GM18508 (cell line): ENCODE measurements around the gene CARNS1.

Source experiments
- ATAC-seq: cut with Tn5 transposase; IDR thresholded peaks from one replicate; pipeline ENCODE4 v1.9.1; 2021; ENCODE audit warnings: moderate number of reproducible peaks; ENCODE audit not compliant: insufficient read depth, unreplicated experiment

Gene CARNS1

DNA sequence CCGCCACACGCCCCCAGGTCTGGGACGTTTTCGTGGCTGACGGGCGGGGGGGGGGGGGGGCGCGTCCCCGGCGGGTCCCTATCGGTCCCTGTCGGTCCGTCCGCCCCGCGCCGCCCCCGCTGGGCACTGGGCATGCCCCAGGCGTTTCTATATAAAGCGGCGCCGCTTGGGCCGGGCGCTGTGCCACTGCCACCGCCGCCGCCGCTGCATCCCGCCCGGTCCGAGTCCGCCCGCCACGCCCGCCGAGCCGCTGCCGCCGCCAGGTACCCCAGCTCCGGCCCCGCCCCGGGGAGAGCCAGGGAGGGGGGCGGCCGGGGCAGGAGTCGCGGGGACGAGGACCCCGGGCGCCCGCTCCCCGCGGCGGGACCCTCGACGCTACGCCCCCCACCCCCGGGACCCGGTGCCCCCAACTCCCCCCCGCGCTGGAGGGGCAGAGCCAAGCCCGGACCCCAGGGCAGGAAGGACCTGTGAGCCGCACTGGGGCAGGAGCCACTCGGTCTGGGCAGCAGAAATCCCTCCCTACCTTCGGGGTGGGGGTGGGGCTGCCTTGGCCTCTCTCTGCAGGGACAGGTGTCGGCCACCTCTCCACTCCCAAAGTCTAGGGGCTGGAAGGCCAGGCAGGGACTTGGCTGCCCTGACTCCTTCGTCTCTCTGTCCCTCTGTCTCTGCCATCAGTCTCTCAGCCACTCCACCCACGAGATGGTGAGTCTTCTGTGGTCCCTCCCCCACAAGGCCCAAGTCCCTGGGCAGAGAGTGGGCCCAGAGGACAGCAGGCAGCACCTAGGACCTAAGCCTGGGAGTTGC is at the start of gene CARNS1:
Gene CARNS1, plus strand, starts transcription at position 178 of the 804 bp plus-strand sequence. Its CDS starts 522 bp downstream, at position 700.
- no peak for ATAC-seq

DNA sequence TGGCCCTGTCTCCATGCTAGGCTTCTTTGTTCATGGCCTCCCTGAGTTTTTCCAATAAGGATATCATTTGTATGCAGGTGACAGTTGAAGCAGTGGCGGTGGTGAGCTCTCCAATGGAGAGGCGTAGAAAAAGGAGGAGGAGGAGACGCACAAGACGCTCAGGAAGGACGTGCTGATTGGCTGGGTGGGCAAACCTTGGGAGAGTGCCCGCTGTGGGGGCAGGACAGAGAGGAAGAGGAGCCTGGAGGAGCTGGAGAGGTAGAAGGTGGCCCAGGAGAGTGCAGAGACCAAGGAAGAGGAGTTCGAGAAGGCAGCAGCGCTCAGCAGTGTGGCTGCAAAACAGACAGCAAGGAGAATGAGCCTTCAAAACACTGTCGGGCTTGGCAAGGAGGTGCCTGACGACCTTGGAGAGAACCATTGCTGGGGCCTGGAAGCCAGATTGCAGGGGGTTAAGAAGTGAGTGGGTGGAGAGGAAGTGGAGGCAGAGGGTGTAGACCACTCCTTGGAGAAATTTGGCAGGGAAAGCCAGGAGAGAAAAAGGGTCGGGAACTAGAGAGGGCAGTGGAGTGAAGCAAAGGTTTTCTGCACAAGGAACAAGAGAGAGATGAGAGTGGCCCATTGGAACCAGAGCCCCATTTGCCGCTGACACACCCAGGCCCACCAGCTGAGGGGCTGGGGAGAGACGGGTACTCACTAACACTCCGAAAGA is 49.6 kb upstream of the CARNS1 start:
- no peak for ATAC-seq

DNA sequence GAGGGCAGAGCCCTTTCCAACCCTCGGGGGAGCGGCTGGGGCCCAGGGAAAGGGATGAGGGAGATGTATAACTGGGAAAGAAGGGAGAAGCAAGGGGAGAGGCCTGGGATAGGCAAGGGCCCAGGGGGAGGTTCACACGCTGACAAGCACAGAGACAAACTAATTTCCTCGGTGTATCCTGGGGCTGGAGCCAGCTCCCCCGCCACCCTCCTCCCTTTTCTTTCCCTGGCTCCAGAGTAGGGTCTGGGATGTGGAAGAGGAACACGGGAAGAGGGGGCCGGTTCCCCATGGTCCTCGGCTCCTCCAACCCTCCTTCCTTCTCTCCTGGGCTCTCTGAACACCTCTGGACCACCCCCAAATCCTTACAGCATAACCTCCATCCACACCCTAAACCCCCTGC is 48.9 kb upstream of the CARNS1 start:
- no peak for ATAC-seq

- ATAC-seq = no peak
Measured at GRCh38 chr11:67366961-67367760, 48.3 kb upstream of the CARNS1 start.

DNA sequence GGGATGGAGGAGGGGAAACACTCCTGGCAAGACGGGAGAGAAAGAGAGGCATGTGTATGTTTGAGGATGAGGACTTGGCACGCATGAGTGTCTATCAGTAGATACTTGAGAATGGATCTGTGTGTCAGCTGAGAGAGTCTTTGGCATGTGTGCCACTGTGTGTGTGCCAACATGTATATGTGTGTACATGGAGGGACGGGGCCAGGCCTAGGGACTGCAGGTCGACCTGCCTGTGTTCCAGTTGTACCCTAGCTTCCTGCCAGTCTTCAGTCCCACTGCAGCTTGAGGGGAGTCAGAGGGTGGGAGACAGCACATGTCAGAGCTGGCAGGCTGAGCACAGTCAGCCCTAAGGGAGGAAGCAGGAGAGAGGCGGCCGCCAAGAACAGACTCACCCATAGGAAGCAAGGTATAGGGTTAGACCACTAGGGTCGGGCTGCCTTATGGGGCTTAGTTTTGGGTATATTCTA is 47.7 kb upstream of the CARNS1 start:
- no peak for ATAC-seq

- ATAC-seq = no peak
Measured at GRCh38 chr11:67368621-67369020, 46.9 kb upstream of the CARNS1 start.

- ATAC-seq = no peak
Measured at GRCh38 chr11:67369275-67369674, 46.2 kb upstream of the CARNS1 start.

- no peak for ATAC-seq
Measured at GRCh38 chr11:67369801-67370284, 45.6 kb upstream of the CARNS1 start.

DNA sequence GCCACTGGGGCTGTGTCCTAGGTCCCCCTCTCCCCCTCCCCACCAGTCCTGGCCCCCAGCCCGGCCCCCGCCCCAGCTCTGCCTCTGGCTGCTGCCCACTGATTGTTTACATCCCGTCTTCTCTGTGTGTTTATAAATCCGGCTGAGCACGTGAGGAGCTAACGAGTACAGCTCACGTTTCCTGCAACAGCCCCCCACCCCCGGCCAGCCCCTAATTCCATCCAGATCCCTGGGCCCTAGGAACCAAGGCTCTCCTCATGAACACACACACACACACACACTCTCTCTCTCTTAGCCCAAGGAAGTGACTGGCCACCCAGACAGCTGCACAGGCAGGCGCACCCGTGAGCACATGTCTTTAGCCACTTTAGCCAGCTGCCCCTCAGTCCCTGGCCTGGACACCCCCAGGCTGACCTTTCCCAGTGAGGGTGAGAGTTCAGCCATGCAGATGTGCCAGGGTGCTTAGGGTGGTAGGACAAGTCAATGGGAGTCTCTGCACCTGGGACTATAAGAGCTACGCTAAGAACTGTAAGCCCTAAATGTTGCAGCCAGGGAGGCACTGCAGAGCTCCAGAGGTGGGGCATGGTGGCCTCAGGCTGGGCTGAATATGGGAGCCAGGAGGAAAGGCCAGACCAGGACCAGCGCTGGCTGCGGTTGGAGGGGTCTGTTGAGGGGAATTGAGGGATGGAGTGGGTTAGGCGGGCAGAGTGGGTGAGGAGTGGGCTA is 45.0 kb upstream of the CARNS1 start:
- no peak for ATAC-seq

- no peak for ATAC-seq
Measured at GRCh38 chr11:67371189-67371910, 44.1 kb upstream of the CARNS1 start.

DNA sequence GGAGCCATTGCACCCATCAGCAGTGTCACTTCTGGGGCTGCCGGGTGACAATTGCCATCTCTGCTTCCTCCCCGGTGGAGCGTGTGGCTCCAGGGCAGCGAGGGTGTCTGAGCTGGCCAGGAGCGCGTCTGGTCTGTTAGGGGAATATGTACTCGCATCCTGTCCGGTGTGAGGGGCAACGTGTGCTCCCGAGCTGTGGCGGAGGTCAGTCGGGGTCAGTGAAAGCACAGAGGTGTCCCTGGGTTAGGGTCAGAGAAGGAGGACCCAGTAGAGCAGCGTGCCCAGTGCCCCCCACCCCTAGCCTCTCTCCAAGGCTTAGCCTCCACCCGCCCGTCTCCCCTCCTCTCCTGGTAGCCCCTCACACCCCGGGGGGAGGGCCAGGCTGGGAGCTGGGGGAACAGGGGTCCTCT is 43.6 kb upstream of the CARNS1 start:
- no peak for ATAC-seq

DNA sequence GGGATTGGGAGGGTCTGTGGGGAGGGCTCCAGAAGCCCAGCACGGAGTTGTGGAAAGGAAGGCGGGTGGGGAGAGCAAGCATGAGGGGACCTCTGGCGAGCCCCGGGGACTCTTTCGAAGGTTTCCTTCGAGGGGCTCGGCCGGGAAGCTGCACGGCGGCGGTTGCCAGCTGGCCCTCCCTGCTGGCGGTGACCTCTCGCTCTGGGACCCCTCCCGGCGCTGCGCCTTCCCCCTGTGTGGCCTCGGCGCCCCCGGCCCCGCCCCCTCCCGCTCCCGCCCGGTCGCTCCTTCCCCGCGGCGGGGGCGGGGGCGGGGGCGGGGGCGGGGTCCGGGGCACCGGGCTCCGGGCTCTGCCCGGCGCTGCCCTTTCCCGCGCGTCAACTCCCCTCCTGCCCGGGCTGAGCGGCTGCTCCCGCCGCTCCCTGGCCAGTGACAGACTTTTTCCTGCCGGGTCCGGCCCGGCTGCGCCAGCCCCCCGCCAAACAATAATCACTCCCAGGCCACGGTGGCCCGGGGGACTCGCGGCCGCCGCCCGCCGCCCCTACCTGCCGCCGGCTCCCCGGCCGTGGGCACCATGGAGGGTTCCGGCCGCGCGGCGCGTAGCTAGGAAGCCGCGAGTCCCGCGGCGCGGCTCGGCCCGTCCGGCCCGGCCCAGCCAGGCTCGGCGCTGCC is 43.0 kb upstream of the CARNS1 start:
- ATAC-seq = no peak

GRCh38 chr11:67372993-67373647 is 42.4 kb upstream of the CARNS1 start, which contains the start of gene CLCF1:
TSS of gene CLCF1 (minus strand) at chr11:67373598. CDS start at chr11:67373539, 59 bp downstream.
- ATAC-seq = no peak

GRCh38 chr11:67373648-67374570 is 41.6 kb upstream of the CARNS1 start:
- ATAC-seq = no peak

GRCh38 chr11:67374571-67375281 is 40.8 kb upstream of the CARNS1 start:
- ATAC-seq = no peak

GRCh38 chr11:67375320-67376055 is 40.0 kb upstream of the CARNS1 start:
- no peak for ATAC-seq
